GM18868 (cell line): Measurements from ENCODE around the gene FGL2.
A peak's percentile ranks its signal among the peaks of the same experiment; 100 is the strongest.
"Not testable (repeated sequence)": the region's sequence is repeated elsewhere in the genome, so short reads cannot be mapped to it uniquely, and the experiment has no call there.

Experiments used
- ATAC-seq: cut with Tn5 transposase; IDR thresholded peaks from one replicate; pipeline ENCODE4 v1.9.1; 2021; ENCODE audit warnings: mild to moderate bottlenecking, moderate library complexity; ENCODE audit not compliant: unreplicated experiment

FGL2 gene

GRCh38 chr7:77199013-77199966 is at the start of gene FGL2:
FGL2 (minus strand) TSS chr7:77199819; CDS start chr7:77199793, 26 bp downstream.
- ATAC-seq, result no peak

GRCh38 chr7:77248154-77248553 is 48.5 kb upstream of the FGL2 start:
- no peak for ATAC-seq

- ATAC-seq, result peak; percentile 63
Observed at GRCh38 chr7:77247206-77247850, 47.7 kb upstream of the FGL2 start.

- ATAC-seq, result no peak
Observed at GRCh38 chr7:77246026-77246640, 46.5 kb upstream of the FGL2 start.

- ATAC-seq, result no peak
Observed at GRCh38 chr7:77245015-77245755, 45.6 kb upstream of the FGL2 start.

GRCh38 chr7:77244222-77244934 is 44.8 kb upstream of the FGL2 start:
- no peak for ATAC-seq

- no peak for ATAC-seq
Observed at GRCh38 chr7:77242554-77242953, 42.9 kb upstream of the FGL2 start.

- no peak for ATAC-seq
Observed at GRCh38 chr7:77242068-77242467, 42.4 kb upstream of the FGL2 start.

- ATAC-seq, result no peak
Observed at GRCh38 chr7:77239471-77239870, 39.9 kb upstream of the FGL2 start.

DNA sequence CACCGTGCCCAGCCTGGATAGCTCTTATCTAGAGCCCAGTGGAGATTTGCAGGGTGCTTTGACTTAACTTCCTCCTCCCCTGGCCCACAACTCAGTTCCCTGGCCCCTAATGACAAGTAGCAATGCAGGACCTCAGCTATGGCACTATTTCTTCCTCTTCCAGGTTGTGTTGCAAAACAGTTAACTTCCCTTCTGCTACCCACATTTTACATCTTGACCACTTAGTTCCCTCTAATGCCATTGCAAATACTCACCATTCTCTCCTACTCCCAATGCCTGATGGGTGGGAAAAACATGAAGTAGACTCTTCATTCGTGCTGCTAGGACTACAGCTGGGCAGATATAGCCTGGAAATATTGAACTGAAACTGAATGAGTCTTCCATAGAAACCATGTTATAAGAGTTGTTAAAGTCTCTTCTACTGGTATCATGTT is 39.1 kb upstream of the FGL2 start:
- no peak for ATAC-seq

- ATAC-seq, result no peak
Observed at GRCh38 chr7:77235276-77235675, 35.7 kb upstream of the FGL2 start.

- no peak for ATAC-seq
Observed at GRCh38 chr7:77232467-77232866, 32.8 kb upstream of the FGL2 start.

- not testable (repeated sequence) for ATAC-seq
Observed at GRCh38 chr7:77228795-77229194, 29.2 kb upstream of the FGL2 start.

GRCh38 chr7:77226357-77226839 is 26.8 kb upstream of the FGL2 start:
- ATAC-seq, result no peak

DNA sequence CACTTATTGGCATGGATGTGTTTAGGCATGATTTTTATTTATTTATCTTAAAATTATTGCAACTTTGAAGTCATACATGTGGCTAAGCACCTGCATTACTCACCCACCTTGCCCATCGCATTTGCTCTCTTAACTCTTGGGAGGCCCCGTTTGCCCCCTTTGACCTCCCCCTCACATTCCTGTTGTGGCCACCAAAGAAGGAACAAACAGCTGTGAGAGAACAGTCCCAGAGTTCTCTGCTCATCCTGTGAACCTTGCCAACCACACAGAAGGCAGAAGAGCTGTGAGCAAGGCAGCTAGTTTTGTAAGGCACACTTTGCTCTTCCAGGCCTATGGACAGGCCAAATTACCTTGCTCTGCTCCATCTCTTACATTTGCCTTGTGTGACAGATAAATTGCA is 23.6 kb upstream of the FGL2 start:
- ATAC-seq, result no peak

DNA sequence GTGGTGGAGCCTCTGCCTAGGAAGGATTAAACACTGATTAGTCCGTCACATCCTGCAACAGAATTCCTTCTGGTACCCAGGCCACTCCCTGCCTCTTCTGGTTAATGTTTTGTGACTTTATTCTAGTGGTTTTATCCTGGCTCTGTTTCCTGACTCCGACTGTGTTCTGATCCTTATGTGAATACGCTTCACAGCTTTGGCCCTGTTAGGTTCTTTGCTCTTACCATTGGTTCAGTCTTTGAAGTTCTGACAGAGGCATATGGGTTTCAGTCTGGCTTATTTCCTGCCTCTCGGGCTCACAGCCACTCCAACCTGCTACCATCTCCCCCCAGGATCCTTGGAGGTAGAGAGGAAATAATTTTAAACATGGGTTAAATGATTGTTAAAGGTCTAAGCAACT is 23.2 kb upstream of the FGL2 start:
- no peak for ATAC-seq

- ATAC-seq, result no peak
Observed at GRCh38 chr7:77222065-77222464, 22.4 kb upstream of the FGL2 start.

DNA sequence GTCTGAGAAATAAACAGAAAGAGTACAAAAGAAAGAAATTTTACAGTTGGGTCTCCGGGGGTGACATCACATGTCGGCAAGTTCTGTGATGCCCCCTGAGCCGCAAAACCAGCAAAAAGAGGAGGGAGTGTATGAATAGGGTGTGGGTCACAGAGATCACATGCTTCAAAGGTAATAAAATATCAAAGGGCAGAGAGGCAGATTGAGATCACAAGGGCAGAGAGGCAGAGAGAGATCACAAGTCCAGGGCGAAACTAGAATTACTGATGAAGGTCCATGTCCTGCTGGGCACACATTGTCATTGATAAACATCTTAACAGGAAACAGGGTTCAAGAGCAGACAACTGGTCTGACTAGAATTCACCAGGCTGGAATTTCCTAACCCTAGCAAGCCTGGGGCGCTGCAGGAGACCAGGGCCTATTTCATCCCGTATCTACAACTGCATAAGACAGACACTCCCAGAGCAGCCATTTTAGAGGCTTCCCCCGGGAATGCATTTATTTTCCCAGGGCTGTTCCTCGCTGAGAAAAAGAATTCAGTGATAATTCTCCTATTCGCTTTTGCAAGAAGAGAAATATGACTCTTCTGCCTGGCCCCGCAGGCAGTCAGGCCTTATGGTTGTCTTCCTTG is 20.2 kb upstream of the FGL2 start:
- not testable (repeated sequence) for ATAC-seq

DNA sequence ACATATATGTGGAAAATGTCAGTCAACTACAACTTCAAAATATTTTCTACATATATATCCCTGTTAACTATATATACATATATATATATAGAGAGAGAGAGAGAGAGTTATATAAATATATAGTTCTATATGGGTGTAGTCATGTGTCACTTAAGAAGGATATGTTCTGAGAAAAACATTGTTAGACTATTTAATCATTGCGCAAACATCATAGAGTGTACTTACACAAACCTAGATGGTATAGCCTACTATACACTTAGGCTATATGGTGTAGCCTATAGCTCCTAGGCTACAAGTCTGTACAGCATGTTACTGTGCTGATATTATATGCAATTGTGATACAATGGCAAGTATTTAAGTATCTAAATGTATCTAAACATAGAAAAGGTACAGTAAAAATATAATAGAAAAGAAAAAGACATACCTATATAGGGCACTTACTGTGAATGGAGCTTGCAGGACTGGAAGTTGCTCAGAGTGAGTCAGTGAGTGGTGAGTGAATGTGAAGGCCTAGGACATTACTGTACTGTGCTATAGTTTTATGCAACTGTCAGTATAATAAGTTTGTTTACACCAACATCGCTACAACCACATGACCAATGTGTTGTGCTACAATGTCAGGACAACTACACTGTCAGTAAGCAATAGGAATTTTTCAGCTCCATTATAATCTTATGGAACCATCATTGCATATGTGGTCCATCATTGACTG is 18.0 kb upstream of the FGL2 start:
- ATAC-seq, result no peak
